ENCODE measurements around the gene EIF4G3. TPM values are rescaled to one million over a fixed set of nuclear protein-coding genes. Genes with fewer than 3 reads are reported as not detected.

The EIF4G3 gene
- total RNA-seq, 1 donor from 2014 or later, result 27.3 TPM

DNA sequence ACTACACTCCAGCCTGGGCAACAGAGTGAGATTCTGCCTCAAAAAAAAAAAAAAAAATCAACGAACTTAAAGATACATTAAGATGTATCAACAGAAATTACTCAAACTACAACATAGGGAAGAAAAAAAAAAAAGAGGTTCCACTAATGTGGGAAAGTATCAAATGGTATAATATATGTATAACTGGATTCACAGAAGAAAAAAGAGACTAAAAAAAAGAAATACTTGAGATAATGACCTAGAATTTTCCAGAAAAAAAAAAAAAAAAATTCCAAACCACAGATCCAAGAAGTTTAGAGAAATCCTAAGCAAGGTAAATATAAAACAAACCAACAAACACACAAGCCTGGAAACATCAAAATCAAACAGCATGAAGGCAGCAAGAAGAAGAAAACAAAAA, 45.5 kb downstream of the EIF4G3 start:
- no peak for DNase-seq (ENCODE audit: low read depth)
- no peak for TF ChIP-seq CTCF (conservative IDR thresholded peaks at IDR 0.05; ENCODE audit: low read depth, low read length)
- no peak overlapping the region for H3K4me3 ChIP-seq (ENCODE audit: low read depth, low read length)

DNA sequence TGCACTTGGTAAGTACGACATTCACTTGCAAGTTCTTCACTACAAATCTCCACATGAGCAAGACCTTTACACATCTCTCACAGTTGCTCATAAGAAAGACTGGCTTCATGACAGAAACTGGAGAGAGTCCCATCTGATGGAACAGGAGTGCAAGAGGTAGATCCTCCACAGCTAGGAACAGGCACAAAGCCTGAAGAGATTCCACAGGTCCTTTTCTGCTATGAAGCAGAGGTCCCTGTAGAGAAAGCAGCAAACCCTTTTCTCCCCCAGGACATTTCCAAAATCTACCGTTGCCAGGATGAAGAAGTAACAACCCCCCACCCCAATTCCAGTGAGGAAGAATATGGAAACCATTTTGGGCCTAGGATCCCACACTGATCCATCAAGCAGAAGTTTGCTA, 47.3 kb downstream of the EIF4G3 start:
- no peak for DNase-seq (ENCODE audit: low read depth)
- no peak for TF ChIP-seq CTCF (conservative IDR thresholded peaks at IDR 0.05; ENCODE audit: low read depth, low read length)
- H3K4me3 ChIP-seq (ENCODE audit: low read depth, low read length), result no peak overlapping the region

DNA sequence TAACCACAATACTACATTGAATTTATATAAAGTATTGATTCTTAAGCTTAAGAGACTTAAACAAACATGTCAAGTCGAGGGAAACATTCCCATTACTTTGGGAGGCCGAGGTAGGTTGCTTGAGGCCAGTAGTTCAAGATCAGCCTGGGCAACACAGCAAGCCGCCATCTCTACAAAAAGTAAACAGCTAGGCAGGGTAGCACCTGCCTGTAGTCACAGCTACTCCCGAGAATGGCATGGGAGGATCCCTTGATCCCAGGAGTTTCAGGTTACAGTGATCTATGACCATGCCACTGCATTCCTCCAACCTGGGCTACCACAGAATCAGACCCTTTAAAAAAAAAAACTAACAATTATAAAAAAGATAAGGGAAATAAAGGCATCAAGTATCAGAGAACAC, 50.4 kb downstream of the EIF4G3 start:
- TF ChIP-seq CTCF (conservative IDR thresholded peaks at IDR 0.05; ENCODE audit: low read depth, low read length), result no peak
- H3K4me3 ChIP-seq (ENCODE audit: low read depth, low read length), result no peak overlapping the region
- no peak for DNase-seq (ENCODE audit: low read depth)

DNA sequence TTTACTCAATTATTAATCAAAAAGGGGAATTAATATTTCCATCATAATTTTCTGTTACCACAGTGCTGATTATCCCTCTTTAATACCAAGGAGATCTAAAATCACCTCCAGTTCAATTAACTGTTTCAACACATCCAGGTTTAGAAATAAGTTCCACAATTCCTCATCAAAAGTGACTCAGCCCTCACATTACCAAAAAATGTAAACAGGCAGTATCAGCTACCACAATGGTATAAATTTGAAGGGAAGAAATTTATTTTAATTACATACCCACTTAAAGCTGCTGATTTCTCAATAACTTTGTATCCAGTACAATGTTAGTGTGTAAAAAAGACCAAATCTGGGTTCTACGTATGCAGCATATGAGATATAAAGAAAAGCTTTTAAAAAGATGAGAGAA, 51.9 kb downstream of the EIF4G3 start:
- DNase-seq (ENCODE audit: low read depth), result no peak

GRCh38 chr1:21123287-21123948, 53.3 kb downstream of the EIF4G3 start:
- DNase-seq (ENCODE audit: low read depth), result no peak
- no peak for TF ChIP-seq CTCF (conservative IDR thresholded peaks at IDR 0.05; ENCODE audit: low read depth, low read length)
- no peak overlapping the region for H3K4me3 ChIP-seq (ENCODE audit: low read depth, low read length)

More for the DNA sequence above, 51.9 kb downstream of the EIF4G3 start:
- no peak for TF ChIP-seq CTCF (conservative IDR thresholded peaks at IDR 0.05; ENCODE audit: low read depth, low read length)
- H3K4me3 ChIP-seq (ENCODE audit: low read depth, low read length), result no peak overlapping the region

GRCh38 chr1:21121764-21122471, 54.8 kb downstream of the EIF4G3 start:
- no peak for TF ChIP-seq CTCF (conservative IDR thresholded peaks at IDR 0.05; ENCODE audit: low read depth, low read length)
- H3K4me3 ChIP-seq (ENCODE audit: low read depth, low read length), result no peak overlapping the region
- DNase-seq (ENCODE audit: low read depth), result no peak

DNA sequence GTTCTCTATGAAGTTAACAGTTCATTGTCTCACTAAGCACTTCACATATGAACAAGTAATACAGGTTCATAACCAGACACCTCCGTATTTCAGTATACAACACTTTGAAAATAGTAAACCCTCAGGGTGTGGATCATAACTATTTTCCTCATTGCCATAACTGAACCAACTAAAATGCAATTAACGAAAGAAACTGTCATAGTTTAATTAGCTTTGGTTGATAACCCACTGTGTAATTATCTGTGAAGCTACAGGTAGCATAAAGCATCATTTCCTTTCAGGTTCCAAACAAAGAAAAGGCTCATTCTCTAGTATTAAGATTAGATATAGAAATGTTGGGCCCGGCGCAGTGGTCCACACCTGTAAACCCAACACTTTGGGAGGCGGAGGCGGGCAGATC, 58.5 kb downstream of the EIF4G3 start:
- no peak overlapping the region for H3K4me3 ChIP-seq (ENCODE audit: low read depth, low read length)
- TF ChIP-seq CTCF (conservative IDR thresholded peaks at IDR 0.05; ENCODE audit: low read depth, low read length), result no peak
- no peak for DNase-seq (ENCODE audit: low read depth)
